ENCODE data around the gene PYM1. TPM values are rescaled to one million over a fixed set of nuclear protein-coding genes. Genes with fewer than 3 reads are reported as not detected.
"Not testable (repeated sequence)": the region's sequence is repeated elsewhere in the genome, so short reads cannot be mapped to it uniquely, and the experiment has no call there.

Gene PYM1
- total and polyA plus RNA-seq, 2 of the 8 experiments (the other 6 are each of a cell fraction or from before 2014, with no cell fraction given) = 38.7 to 58.5 TPM

DNA sequence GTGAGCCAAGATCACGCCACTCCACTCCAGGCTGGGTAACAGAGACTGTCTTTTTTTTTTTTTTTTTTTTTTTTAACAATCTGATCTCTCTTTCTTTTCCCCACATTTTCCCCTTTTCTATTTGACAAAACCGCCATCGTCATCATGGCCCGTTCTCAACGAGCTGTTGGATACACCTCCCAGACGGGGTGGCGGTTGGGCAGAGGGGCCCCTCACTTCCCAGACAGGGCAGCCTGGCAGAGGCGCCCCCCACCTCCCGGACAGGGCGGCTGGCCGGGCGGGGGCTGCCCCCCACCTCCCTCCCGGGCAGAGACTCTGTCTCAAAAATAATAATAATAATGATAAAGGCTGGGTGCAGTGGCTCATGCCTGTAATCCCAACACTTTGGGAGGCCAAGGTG lies 64.8 kb downstream of the PYM1 start:
- H3K23me2 ChIP-seq (ENCODE audit: low read depth, low read length); H2BK120ac ChIP-seq (replicated peaks; ENCODE audit: low read depth, low read length); H2AK5ac ChIP-seq (ENCODE audit: low read depth, low read length); H3K18ac ChIP-seq (ENCODE audit: extremely low read depth, low read length); H3K9ac ChIP-seq (replicated peaks in 1 of 4; ENCODE audit: extremely low read depth in 1 of 4, low read depth in 3 of 4, low read length in 3 of 4); H3K27ac ChIP-seq (ENCODE audit: low read depth, low read length); H3K56ac ChIP-seq (replicated peaks; ENCODE audit: insufficient read length, low read depth, low read length); H4K8ac ChIP-seq (ENCODE audit: extremely low read depth, insufficient read depth, low read length); H3K4ac ChIP-seq (replicated peaks; ENCODE audit: insufficient read length, low read depth, low read length); POLR2A ChIA-PET (ENCODE audit: partially characterized antibody); H3K4me3 ChIP-seq (ENCODE audit: extremely low read depth in 1 of 4, insufficient read depth in 2 of 4, low read depth in 3 of 4, low read length in 4 of 4); FAIRE-seq; H3K9me3 ChIP-seq (ENCODE audit: insufficient read depth in 2 of 2, low read depth in 1 of 2, low read length in 1 of 2); H3K79me2 ChIP-seq (ENCODE audit: control insufficient read depth in 1 of 2, insufficient read depth in 2 of 2, low read length in 2 of 2); H4K20me1 ChIP-seq (replicated peaks in 1 of 2; ENCODE audit: control insufficient read depth in 1 of 2, insufficient read depth in 2 of 2, low read length in 2 of 2); H2BK12ac ChIP-seq (ENCODE audit: low read depth, low read length); H2BK5ac ChIP-seq (ENCODE audit: low read depth, low read length); H3K23ac ChIP-seq (ENCODE audit: insufficient read length); H2AFZ ChIP-seq (ENCODE audit: low read length); H2BK15ac ChIP-seq (ENCODE audit: low read length); H3K27me3 ChIP-seq (replicated peaks in 1 of 4; ENCODE audit: control insufficient read depth in 3 of 4, extremely low read depth in 1 of 4, insufficient read depth in 3 of 4, low read length in 3 of 4); DNase-seq (ENCODE audit: low read depth in 1 of 2, low spot score in 2 of 2); H3K36me3 ChIP-seq (ENCODE audit: control insufficient read depth in 2 of 4, insufficient read depth in 4 of 4, low read length in 3 of 4); H4K91ac ChIP-seq (replicated peaks; ENCODE audit: insufficient read length, low read length); H3K14ac ChIP-seq (ENCODE audit: insufficient read length); H3K79me1 ChIP-seq (ENCODE audit: low read depth, low read length); H3K4me2 ChIP-seq (ENCODE audit: insufficient read depth in 1 of 2, low read depth in 2 of 2, low read length in 2 of 2); H2BK20ac ChIP-seq (ENCODE audit: low read length); H4K5ac ChIP-seq (ENCODE audit: insufficient read length, low read depth, low read length); H3K4me1 ChIP-seq (replicated peaks in 1 of 4; ENCODE audit: control insufficient read depth in 3 of 4, insufficient read depth in 4 of 4, low read length in 3 of 4): not testable (repeated sequence)
- 93% methylated on average over 11 of the region's 13 CpGs; no CpG with 5 or more reads in 1 of the 2 experiments for WGBS, 2 experiments (ENCODE audit: extremely low coverage in 1 of 2, insufficient coverage in 1 of 2, insufficient read length in 1 of 2, insufficient replicate concordance in 2 of 2, low coverage in 1 of 2, low lambda C conversion rate in 2 of 2, missing lambda C conversion rate in 1 of 2)
- CTCF ChIA-PET (ENCODE audit: partially characterized antibody) = interaction anchor here (1.8 kb wide), 1 partner anchor 42 kb away, joined by 3 read pairs; no protein-coding TSS in a partner anchor

Data from H1 (cell line).